OCI-LY3 (cell line): Measurements from ENCODE around the gene GPX7.

Experiments used
- H2AFZ ChIP-seq: fragments of 200-600, 300-600 bp; shearing (Covaris generic); 2 replicates; pipeline ENCODE4 v1.6.0; 2014; ENCODE audit warnings: antibody characterized with exemption, low read depth, low read length
- H3K27ac ChIP-seq: fragments of 200-600, 300-600 bp; sonication (generic); 2 replicates; pipeline ENCODE4 v1.5.1; 2014; ENCODE audit warnings: mild to moderate bottlenecking, low read length, moderate library complexity, mixed read lengths
- H3K27me3 ChIP-seq: fragments of 200-600, 300-600 bp; sonication (generic); 2 replicates; pipeline ENCODE4 v1.6.1; 2014; ENCODE audit warnings: low read depth, low read length, mixed read lengths
- H3K36me3 ChIP-seq: fragments of 200-600, 300-600 bp; sonication (generic); replicated peaks from 2 replicates; pipeline ENCODE3; 2014; ENCODE audit warnings: low read depth, low read length, mixed read lengths
- H3K4me1 ChIP-seq: fragments of 300-600, 200-600 bp; sonication (generic); 2 replicates; pipeline ENCODE4 v1.6.1; 2014; ENCODE audit warnings: low read length, mixed read lengths
- H3K4me2 ChIP-seq: fragments of 200-600, 300-600 bp; sonication (generic); 2 replicates; pipeline ENCODE4 v1.6.1; 2014; ENCODE audit warnings: low read length, mixed read lengths
- H3K4me3 ChIP-seq: fragments of 300-600, 200-600 bp; sonication (generic); 2 replicates; pipeline ENCODE4 v1.5.1; 2014; ENCODE audit warnings: antibody characterized with exemption, mild to moderate bottlenecking, low read length, moderate library complexity
- H3K79me2 ChIP-seq: fragments of 300-600, 200-600 bp; shearing (Covaris generic); 2 replicates; pipeline ENCODE4 v1.6.1; 2014; ENCODE audit warnings: mild to moderate bottlenecking, low read length, mixed read lengths
- H3K9ac ChIP-seq: fragments of 300-600, 200-600 bp; shearing (Covaris generic); 2 replicates; pipeline ENCODE4 v1.6.0; 2014; ENCODE audit warnings: mild to moderate bottlenecking, low read length, moderate library complexity
- H3K9me3 ChIP-seq: fragments of 200-600, 300-600 bp; shearing (Covaris generic); 2 replicates; pipeline ENCODE4 v1.6.1; 2014; ENCODE audit warnings: low read length, mixed read lengths; ENCODE audit not compliant: insufficient read depth
- H4K20me1 ChIP-seq: fragments of 200-600, 300-600 bp; sonication (generic); 2 replicates; pipeline ENCODE4 v1.6.1; 2016; ENCODE audit warnings: low read length, mixed read lengths; ENCODE audit not compliant: insufficient read depth
- EZH2phosphoT487 ChIP-seq: fragments of 200-600 bp; shearing (Covaris generic); IDR thresholded peaks from 2 replicates; pipeline ENCODE4 v1.6.1; 2018; ENCODE audit warnings: antibody characterized with exemption, mixed run types, low read depth
- TF ChIP-seq, protein P1 (sequence below): fragments of 200-600, 300-600 bp; sonication (generic); IDR thresholded peaks from 2 replicates; pipeline ENCODE4 v1.5.1; 2014; ENCODE audit warnings: antibody characterized with exemption, low read length, low read depth

The GPX7 gene

DNA sequence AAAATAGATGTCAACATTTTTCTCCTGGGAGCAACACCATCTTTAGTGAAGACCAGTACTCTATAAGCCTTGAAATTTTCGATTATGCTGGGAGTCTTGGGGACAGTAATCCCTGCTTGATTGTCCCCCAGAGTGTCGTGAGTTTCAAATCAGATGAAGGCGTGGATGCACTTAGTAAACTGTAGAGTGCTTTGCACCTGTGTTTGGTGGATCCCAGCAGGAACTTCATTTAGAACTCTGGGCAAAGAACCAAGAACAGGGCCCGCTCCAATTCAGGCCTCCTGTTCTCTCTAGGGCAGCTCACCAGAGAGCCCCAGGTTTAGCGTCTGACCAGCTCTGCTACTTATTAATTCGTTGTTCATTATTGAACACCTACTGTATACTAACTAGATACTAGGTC, 1.5 kb downstream of the GPX7 start:
- Histone ChIP-seq H3K36me3 (peaks cover 14% of the 10 kb centered on the region), H4K20me1 (0 out of 2 replicates have a peak, but pooled peaks cover 2% of the 10 kb centered on the region), H3K4me1 (peaks cover 27% of the 10 kb centered on the region), H3K27me3 (no peaks in the 10 kb centered on the region), H3K27ac (peak overlapping the region; percentile 52), H3K9ac (peak overlapping the region; percentile 94), H3K4me3 (peak overlapping the region; percentile 75), H2AFZ (no peak overlapping the region), H3K9me3 (no peaks in the 10 kb centered on the region), H3K79me2 (peaks cover 22% of the 10 kb centered on the region), H3K4me2 (peak overlapping the region; percentile 97)
- TF ChIP-seq, protein P1, sequence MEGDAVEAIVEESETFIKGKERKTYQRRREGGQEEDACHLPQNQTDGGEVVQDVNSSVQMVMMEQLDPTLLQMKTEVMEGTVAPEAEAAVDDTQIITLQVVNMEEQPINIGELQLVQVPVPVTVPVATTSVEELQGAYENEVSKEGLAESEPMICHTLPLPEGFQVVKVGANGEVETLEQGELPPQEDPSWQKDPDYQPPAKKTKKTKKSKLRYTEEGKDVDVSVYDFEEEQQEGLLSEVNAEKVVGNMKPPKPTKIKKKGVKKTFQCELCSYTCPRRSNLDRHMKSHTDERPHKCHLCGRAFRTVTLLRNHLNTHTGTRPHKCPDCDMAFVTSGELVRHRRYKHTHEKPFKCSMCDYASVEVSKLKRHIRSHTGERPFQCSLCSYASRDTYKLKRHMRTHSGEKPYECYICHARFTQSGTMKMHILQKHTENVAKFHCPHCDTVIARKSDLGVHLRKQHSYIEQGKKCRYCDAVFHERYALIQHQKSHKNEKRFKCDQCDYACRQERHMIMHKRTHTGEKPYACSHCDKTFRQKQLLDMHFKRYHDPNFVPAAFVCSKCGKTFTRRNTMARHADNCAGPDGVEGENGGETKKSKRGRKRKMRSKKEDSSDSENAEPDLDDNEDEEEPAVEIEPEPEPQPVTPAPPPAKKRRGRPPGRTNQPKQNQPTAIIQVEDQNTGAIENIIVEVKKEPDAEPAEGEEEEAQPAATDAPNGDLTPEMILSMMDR: no peak
- no peak for TF ChIP-seq EZH2phosphoT487

DNA sequence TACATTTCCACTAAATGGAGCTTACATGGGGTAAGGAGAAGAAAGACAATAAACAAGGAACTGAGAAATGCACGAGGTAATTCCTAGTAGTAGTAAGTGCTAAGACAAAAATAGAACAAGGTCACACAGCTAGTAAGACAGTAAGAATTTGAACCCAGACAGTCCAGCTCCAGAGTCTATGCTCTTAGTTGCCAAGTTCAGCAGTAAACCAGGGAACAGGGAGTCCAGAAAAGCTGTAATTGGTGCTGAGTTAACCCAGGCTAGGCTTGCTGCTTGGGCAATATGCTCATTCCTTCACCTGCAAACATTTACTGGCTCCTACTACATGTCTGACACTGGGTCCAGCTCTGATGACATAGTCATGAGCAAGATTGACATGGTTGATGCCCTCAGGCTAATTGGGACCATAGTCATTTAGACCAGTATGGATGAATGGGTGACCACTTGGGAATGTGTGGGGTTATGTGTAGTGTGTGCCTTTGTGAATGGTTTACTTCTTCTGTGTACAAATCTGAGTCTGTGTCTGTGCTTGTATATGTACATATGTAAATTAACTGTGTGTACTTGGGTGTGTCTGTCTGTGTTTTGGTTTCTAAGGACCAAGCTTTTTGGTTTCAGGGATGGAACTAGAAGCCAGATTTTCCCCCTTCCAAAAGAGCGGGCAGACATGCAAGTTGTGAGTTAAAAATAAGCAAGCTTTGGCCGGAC, 2.0 kb downstream of the GPX7 start:
- Histone ChIP-seq H3K4me3 (peak overlapping the region; percentile 75), H3K27me3 (no peaks in the 10 kb centered on the region), H3K27ac (peak overlapping the region; percentile 52), H3K9ac (peak overlapping the region; percentile 94), H3K4me2 (peak overlapping the region; percentile 97), H3K9me3 (no peaks in the 10 kb centered on the region), H4K20me1 (0 out of 2 replicates have a peak, but pooled peaks cover 2% of the 10 kb centered on the region), H2AFZ (no peak overlapping the region), H3K79me2 (peaks cover 22% of the 10 kb centered on the region), H3K4me1 (peaks cover 27% of the 10 kb centered on the region), H3K36me3 (peaks cover 15% of the 10 kb centered on the region)
- TF ChIP-seq EZH2phosphoT487: no peak

DNA sequence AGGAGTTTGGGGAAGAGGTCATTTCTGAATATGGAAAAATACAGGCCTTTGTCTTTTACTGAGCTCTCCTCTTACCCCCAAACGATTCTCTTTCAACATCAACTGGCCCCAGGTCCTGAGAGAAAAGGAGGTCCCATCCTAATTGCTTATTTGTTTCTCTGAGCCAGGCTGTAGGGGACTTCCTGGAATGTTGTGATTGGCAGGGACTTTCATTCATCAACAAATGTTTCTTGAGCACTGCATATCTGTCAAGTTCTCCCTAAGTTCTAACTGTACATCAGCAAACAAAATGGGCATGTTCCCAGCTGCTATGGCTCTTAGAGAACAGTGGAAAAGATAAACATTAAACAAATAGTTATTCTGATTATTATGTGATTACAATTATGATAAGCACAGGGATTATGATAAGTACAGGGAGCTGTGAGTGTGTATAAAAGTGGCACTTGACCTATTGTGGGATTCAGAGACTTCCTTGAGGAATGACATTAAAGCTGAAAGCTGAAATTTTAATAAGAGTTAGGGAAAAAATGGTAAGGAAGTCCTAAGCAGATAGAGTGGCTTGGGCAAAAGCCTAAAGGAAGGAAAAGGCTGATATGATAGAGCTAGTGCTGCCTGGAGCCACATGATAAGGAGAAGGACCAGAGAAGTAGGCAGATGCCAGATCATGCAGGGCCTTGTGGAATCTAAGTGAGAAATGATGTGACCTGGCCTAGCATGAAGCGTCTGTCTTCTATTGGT, 11.6 kb downstream of the GPX7 start:
- Histone ChIP-seq H3K4me1 (no peaks in the 10 kb centered on the region), H3K27ac (no peak overlapping the region), H3K36me3 (no peaks in the 10 kb centered on the region), H3K79me2 (no peaks in the 10 kb centered on the region), H3K4me3 (no peak overlapping the region), H3K9me3 (no peaks in the 10 kb centered on the region), H2AFZ (no peak overlapping the region), H4K20me1 (no peaks in the 10 kb centered on the region), H3K4me2 (no peak overlapping the region), H3K27me3 (no peaks in the 10 kb centered on the region), H3K9ac (no peak overlapping the region)
- no peak for TF ChIP-seq EZH2phosphoT487

DNA sequence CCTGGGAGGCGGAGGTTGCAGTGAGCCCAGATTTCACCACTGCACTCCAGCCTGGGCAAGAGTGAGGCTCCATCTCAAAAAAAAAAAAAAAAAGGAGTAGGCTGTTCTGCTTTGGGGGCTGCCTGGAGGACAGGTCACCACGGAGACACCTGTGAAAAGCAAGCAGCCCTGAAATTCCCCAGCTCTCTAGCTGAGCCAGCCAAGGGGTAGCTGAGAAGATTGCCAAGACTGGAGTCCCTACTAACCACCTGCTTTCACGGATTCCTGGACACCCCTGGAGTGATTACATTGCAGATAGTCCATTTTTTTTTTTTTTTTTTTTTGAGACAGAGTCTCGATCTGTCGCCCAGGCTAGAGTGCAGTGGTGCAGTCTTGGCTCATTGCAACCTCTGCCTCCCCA, 12.5 kb downstream of the GPX7 start:
- H3K79me2 ChIP-seq: no peaks in the 10 kb centered on the region
- no peaks in the 10 kb centered on the region for H3K9me3 ChIP-seq
- H3K36me3 ChIP-seq: no peaks in the 10 kb centered on the region
- no peaks in the 10 kb centered on the region for H3K4me1 ChIP-seq
- H4K20me1 ChIP-seq: no peaks in the 10 kb centered on the region
- TF ChIP-seq, protein P1: no peak
- TF ChIP-seq EZH2phosphoT487: no peak
- H3K4me2 ChIP-seq: no peak overlapping the region
- H3K27me3 ChIP-seq: no peaks in the 10 kb centered on the region
- no peak overlapping the region for H3K27ac ChIP-seq
- no peak overlapping the region for H3K9ac ChIP-seq
- H2AFZ ChIP-seq: no peak overlapping the region
- H3K4me3 ChIP-seq: no peak overlapping the region
